ENCODE data around the gene ZNF429.

Gene ZNF429

DNA sequence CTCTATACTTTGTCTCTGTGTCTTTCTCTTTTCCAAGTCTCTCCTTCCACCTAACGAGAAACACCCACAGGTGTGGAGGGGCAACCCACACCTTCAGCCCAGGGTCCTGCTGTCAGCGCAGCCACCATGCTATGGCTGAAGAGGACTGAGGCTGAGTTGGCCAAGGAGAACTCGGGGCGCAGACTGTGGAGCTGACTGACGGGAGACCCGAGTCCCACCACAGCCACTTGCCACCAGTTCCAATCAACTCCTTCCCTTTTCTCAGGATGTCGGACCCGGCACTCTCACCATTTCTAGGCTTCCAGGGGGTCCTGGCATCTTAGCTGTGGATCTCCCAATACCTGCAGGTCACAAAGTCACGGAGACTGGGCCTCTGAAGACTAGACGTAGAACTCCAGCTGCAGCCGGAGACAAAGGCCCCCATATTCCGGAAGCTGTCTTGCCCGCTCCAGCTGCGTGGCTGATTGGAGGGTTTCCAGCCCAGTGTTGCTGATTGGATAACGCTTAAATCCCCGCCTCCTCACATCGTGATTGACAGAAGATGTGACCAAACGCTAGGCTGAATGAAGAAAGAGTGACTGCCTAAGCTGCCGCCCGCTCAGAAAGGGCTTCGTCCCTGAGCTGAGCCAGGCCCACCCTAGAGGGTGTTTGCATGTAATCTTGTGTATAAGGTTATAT lies 63.6 kb downstream of the ZNF429 start:
- Histone ChIP-seq H3K9ac (ENCODE audit: low read length in 5 of 5) (peak overlapping the region in 4 of 5 donors; percentile 89 to 90 (median 90)), H3K9me3 (ENCODE audit: control insufficient read depth in 5 of 5, low read length in 5 of 5) (peaks cover 0 to 8% (median 0%) of the 10 kb centered on the region in 5 donors), H3K27ac (ENCODE audit: low read depth, low read length) (no peak overlapping the region), H3K36me3 (ENCODE audit: control insufficient read depth in 5 of 5, insufficient read depth in 5 of 5, low read length in 5 of 5) (no peaks in the 10 kb centered on the region), H3K27me3 (ENCODE audit: control insufficient read depth in 5 of 5, insufficient read depth in 4 of 5, low read length in 5 of 5) (no peaks in the 10 kb centered on the region), H3K4me3 (ENCODE audit: low read depth in 1 of 5, low read length in 5 of 5) (peak overlapping the region; percentile 85 to 94 (median 87)), H3K4me1 (ENCODE audit: control insufficient read depth in 5 of 5, insufficient read depth in 5 of 5, low read length in 5 of 5) (peaks cover 0 to 27% (median 4%) of the 10 kb centered on the region in 5 donors)

DNA sequence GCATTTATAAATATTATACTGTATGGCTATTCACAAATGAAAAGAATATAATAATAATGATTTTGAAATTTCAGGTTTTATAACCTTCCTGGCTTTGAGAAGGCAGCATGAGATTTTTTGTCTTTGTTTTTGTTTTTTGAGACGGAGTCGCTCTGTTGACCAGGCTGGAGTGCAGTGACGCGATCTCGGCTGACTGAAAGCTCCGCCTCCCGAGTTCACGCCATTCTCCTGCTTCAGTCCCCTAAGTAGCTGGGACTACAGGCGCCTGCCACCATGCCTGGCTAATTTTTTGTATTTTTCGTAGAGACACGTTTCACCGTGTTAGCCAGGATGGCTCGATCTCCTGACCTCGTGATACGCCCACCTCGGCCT lies 64.1 kb downstream of the ZNF429 start:
- H3K9ac ChIP-seq (ENCODE audit: low read length in 5 of 5) = peak overlapping the region in 4 of 5 donors; percentile 52 to 67 (median 64)
- no peak overlapping the region for H3K27ac ChIP-seq (ENCODE audit: low read depth, low read length)
- peak overlapping the region; percentile 85 to 94 (median 87) for H3K4me3 ChIP-seq (ENCODE audit: low read depth in 1 of 5, low read length in 5 of 5)
- H3K9me3 ChIP-seq (ENCODE audit: control insufficient read depth in 5 of 5, low read length in 5 of 5) = peaks cover 0 to 8% (median 0%) of the 10 kb centered on the region in 5 donors
- H3K36me3 ChIP-seq (ENCODE audit: control insufficient read depth in 5 of 5, insufficient read depth in 5 of 5, low read length in 5 of 5) = no peaks in the 10 kb centered on the region
- peaks cover 0 to 27% (median 4%) of the 10 kb centered on the region in 5 donors for H3K4me1 ChIP-seq (ENCODE audit: control insufficient read depth in 5 of 5, insufficient read depth in 5 of 5, low read length in 5 of 5)
- H3K27me3 ChIP-seq (ENCODE audit: control insufficient read depth in 5 of 5, insufficient read depth in 4 of 5, low read length in 5 of 5) = no peaks in the 10 kb centered on the region

DNA sequence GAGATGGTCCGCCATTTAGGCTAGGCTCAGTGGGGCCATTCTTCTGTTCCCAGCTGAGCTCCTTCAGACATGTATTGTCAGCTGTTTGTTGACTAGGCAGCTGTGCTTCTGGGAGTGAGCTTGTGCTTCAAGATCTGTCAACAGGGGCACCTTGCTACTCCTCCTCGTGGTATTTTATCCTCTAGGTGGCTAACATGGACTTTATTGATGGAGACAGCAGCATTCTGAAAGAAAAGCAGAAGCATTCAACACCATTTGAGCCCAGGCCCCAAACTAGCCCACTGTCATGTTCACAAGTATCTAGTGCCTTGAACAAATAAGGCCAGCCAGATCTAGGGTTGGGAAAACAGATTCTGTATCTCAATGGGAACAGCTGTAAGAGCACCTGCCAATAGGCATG lies 65.9 kb downstream of the ZNF429 start:
- Histone ChIP-seq H3K36me3 (ENCODE audit: control insufficient read depth in 5 of 5, insufficient read depth in 5 of 5, low read length in 5 of 5) (no peaks in the 10 kb centered on the region), H3K9me3 (ENCODE audit: control insufficient read depth in 5 of 5, low read length in 5 of 5) (peaks cover 0 to 11% (median 0%) of the 10 kb centered on the region in 5 donors), H3K4me3 (ENCODE audit: low read depth in 1 of 5, low read length in 5 of 5) (no peak overlapping the region), H3K4me1 (ENCODE audit: control insufficient read depth in 5 of 5, insufficient read depth in 5 of 5, low read length in 5 of 5) (peaks cover 0 to 24% (median 4%) of the 10 kb centered on the region in 5 donors), H3K27ac (ENCODE audit: low read depth, low read length) (no peak overlapping the region), H3K27me3 (ENCODE audit: control insufficient read depth in 5 of 5, insufficient read depth in 4 of 5, low read length in 5 of 5) (no peaks in the 10 kb centered on the region), H3K9ac (ENCODE audit: low read length in 5 of 5) (no peak overlapping the region)

DNA sequence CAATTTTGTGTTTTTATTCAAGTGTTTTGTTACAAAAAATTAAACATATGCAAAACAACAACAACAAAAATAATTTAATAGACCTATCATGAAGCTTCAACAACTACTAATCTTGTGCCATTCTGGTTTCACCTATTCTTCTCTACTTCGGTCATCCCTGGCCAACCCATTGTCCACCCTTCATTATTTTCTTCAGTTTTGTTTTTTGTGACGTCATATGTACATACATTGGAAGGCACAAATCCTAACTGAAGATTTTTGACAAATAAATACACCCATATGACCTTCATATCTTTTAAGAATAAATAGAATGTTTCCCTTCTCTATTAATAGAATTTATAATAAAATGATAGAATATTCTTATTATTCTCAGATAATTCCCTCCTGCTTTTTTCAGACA lies 69.2 kb downstream of the ZNF429 start:
- Histone ChIP-seq H3K27ac (ENCODE audit: low read depth, low read length) (no peak overlapping the region), H3K9me3 (ENCODE audit: control insufficient read depth in 5 of 5, low read length in 5 of 5) (peaks cover 0 to 11% (median 0%) of the 10 kb centered on the region in 5 donors), H3K27me3 (ENCODE audit: control insufficient read depth in 5 of 5, insufficient read depth in 4 of 5, low read length in 5 of 5) (no peaks in the 10 kb centered on the region)

DNA sequence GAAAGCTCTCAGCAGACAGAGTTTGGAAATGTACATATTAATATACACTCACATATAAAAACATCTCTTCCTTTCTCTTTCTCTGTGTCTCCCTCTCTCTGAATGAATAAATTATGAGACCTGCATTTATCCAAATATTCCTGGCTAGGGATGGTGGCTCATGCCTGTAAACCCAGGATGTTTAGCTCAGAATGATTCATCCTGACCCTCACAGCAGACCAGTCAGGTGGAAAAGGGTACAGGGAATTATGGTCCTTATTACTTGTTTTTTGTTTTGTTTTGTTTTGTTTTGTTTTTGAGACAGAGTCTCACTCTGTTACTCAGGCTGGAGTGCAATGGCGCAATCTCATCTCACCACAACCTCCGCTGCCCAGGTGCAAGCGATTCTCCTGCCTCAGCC lies 71.1 kb downstream of the ZNF429 start:
- no peaks in the 10 kb centered on the region for H3K27me3 ChIP-seq (ENCODE audit: control insufficient read depth in 5 of 5, insufficient read depth in 4 of 5, low read length in 5 of 5)
- peaks cover 0 to 9% (median 0%) of the 10 kb centered on the region in 5 donors for H3K9me3 ChIP-seq (ENCODE audit: control insufficient read depth in 5 of 5, low read length in 5 of 5)
- no peak overlapping the region for H3K4me3 ChIP-seq (ENCODE audit: low read depth in 1 of 5, low read length in 5 of 5)
- no peak overlapping the region for H3K27ac ChIP-seq (ENCODE audit: low read depth, low read length)
- no peaks in the 10 kb centered on the region for H3K36me3 ChIP-seq (ENCODE audit: control insufficient read depth in 5 of 5, insufficient read depth in 5 of 5, low read length in 5 of 5)
- H3K9ac ChIP-seq (ENCODE audit: low read length in 5 of 5) = no peak overlapping the region
- H3K4me1 ChIP-seq (ENCODE audit: control insufficient read depth in 5 of 5, insufficient read depth in 5 of 5, low read length in 5 of 5) = no peaks in the 10 kb centered on the region

More for the DNA sequence above, 69.2 kb downstream of the ZNF429 start:
- H3K9ac ChIP-seq (ENCODE audit: low read length in 5 of 5) = no peak overlapping the region
- peaks cover 0 to 5% (median 0%) of the 10 kb centered on the region in 5 donors for H3K4me1 ChIP-seq (ENCODE audit: control insufficient read depth in 5 of 5, insufficient read depth in 5 of 5, low read length in 5 of 5)
- no peak overlapping the region for H3K4me3 ChIP-seq (ENCODE audit: low read depth in 1 of 5, low read length in 5 of 5)
- H3K36me3 ChIP-seq (ENCODE audit: control insufficient read depth in 5 of 5, insufficient read depth in 5 of 5, low read length in 5 of 5) = no peaks in the 10 kb centered on the region

DNA sequence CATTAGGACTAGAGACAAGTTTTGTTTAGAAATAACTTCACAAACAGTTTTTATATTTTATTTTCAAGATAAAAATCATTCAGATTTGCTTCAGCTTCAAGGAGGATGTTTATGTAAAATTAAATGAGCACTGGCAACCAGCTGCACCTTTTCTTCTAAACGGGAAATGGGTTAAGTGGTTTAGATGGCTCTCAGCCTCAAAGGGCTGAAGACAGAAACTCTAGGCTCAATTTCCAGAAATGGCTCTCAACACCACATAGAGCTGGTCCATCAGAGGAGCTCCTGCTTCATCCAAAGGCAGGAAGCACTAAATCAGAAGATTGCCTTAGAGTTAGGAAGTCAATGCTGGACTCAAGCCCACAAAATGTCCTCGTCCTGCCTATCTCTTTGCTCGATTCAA lies 74.7 kb downstream of the ZNF429 start:
- H3K4me3 ChIP-seq (ENCODE audit: low read depth in 1 of 5, low read length in 5 of 5) = no peak overlapping the region
- H3K36me3 ChIP-seq (ENCODE audit: control insufficient read depth in 5 of 5, insufficient read depth in 5 of 5, low read length in 5 of 5) = no peaks in the 10 kb centered on the region
- peaks cover 0 to 11% (median 0%) of the 10 kb centered on the region in 5 donors for H3K9me3 ChIP-seq (ENCODE audit: control insufficient read depth in 5 of 5, low read length in 5 of 5)
- peaks cover 0 to 1% (median 0%) of the 10 kb centered on the region in 5 donors for H3K27me3 ChIP-seq (ENCODE audit: control insufficient read depth in 5 of 5, insufficient read depth in 4 of 5, low read length in 5 of 5)
- no peak overlapping the region for H3K9ac ChIP-seq (ENCODE audit: low read length in 5 of 5)
- peaks cover 0 to 3% (median 0%) of the 10 kb centered on the region in 5 donors for H3K4me1 ChIP-seq (ENCODE audit: control insufficient read depth in 5 of 5, insufficient read depth in 5 of 5, low read length in 5 of 5)
- no peak overlapping the region for H3K27ac ChIP-seq (ENCODE audit: low read depth, low read length)

DNA sequence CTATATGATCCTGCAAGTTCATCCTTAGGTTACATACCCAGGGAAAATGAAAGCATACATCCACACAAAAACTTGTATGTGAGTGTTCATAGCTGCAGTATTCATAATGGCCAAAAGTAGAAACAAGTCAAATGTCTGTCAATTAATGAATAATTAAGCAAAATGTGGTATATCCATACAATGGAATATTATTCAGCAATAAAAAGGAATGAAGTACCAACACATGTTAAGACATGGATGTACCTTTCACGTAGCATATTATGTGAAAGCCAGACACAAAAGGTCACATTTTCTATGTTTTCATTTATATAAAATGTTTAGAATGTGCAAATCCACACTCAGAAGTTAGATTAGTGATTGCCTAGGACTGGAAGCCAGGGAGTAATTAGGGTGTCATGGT lies 75.4 kb downstream of the ZNF429 start:
- Histone ChIP-seq H3K27ac (ENCODE audit: low read depth, low read length) (no peak overlapping the region), H3K9ac (ENCODE audit: low read length in 5 of 5) (no peak overlapping the region), H3K4me1 (ENCODE audit: control insufficient read depth in 5 of 5, insufficient read depth in 5 of 5, low read length in 5 of 5) (peaks cover 0 to 8% (median 7%) of the 10 kb centered on the region in 5 donors), H3K4me3 (ENCODE audit: low read depth in 1 of 5, low read length in 5 of 5) (no peak overlapping the region), H3K27me3 (ENCODE audit: control insufficient read depth in 5 of 5, insufficient read depth in 4 of 5, low read length in 5 of 5) (peaks cover 0 to 7% (median 0%) of the 10 kb centered on the region in 5 donors), H3K9me3 (ENCODE audit: control insufficient read depth in 5 of 5, low read length in 5 of 5) (peaks cover 0 to 15% (median 0%) of the 10 kb centered on the region in 5 donors), H3K36me3 (ENCODE audit: control insufficient read depth in 5 of 5, insufficient read depth in 5 of 5, low read length in 5 of 5) (no peaks in the 10 kb centered on the region)

DNA sequence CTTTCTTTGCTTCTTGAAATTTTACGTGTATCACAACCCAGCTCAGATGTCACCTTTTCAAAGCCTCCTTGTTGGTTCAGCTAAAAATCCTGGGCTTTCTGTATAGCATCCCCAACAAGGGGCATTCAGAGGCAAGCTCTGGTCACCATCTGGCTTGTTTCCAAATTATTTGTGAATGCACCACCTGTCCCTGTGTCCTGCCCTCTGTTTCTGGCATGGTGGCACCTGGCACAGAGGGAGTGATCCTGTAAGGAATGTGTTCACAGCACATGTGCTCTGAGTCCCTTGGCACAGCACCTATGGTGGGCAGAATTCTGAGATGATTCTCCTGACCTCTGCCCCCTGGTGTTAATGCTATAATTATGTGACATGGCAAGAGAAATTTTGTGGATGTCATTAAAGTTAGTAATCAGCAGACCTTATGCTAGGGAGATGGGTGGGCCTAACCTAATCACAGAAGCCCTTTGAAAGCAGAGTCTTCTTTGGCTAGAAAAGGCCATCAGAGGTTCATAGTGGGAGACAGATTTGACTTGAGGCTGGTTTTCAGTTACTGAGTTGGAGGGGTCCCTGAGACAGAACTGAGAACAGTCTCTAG lies 76.3 kb downstream of the ZNF429 start:
- Histone ChIP-seq H3K4me1 (ENCODE audit: control insufficient read depth in 5 of 5, insufficient read depth in 5 of 5, low read length in 5 of 5) (peaks cover 0 to 16% (median 7%) of the 10 kb centered on the region in 5 donors), H3K4me3 (ENCODE audit: low read depth in 1 of 5, low read length in 5 of 5) (no peak overlapping the region), H3K27me3 (ENCODE audit: control insufficient read depth in 5 of 5, insufficient read depth in 4 of 5, low read length in 5 of 5) (peaks cover 0 to 10% (median 0%) of the 10 kb centered on the region in 5 donors), H3K27ac (ENCODE audit: low read depth, low read length) (no peak overlapping the region), H3K9me3 (ENCODE audit: control insufficient read depth in 5 of 5, low read length in 5 of 5) (peaks cover 0 to 12% (median 0%) of the 10 kb centered on the region in 5 donors), H3K9ac (ENCODE audit: low read length in 5 of 5) (no peak overlapping the region), H3K36me3 (ENCODE audit: control insufficient read depth in 5 of 5, insufficient read depth in 5 of 5, low read length in 5 of 5) (no peaks in the 10 kb centered on the region)

DNA sequence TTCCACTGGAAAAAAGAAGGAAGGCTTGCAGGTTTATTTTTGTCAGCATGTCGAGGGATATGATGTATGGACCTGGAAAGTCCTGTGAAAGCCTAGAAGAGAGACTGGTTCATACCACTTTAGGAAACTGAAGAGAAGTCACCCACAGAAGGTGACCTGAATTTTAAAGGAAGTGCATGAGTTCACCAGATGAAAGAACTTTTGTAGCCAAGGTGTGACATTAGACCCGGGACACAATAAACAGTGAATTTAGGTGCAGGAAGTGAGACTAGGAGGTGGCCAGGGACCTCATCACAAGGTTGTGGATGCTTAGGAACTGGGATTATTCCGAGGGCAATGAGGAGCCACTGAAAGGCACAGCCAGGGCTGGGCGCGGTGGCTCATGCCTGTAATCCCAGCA lies 79.1 kb downstream of the ZNF429 start:
- peaks cover 0 to 10% (median 0%) of the 10 kb centered on the region in 5 donors for H3K27me3 ChIP-seq (ENCODE audit: control insufficient read depth in 5 of 5, insufficient read depth in 4 of 5, low read length in 5 of 5)
- peaks cover 0 to 12% (median 0%) of the 10 kb centered on the region in 5 donors for H3K9me3 ChIP-seq (ENCODE audit: control insufficient read depth in 5 of 5, low read length in 5 of 5)
- no peak overlapping the region for H3K27ac ChIP-seq (ENCODE audit: low read depth, low read length)
- H3K36me3 ChIP-seq (ENCODE audit: control insufficient read depth in 5 of 5, insufficient read depth in 5 of 5, low read length in 5 of 5) = no peaks in the 10 kb centered on the region
- H3K4me3 ChIP-seq (ENCODE audit: low read depth in 1 of 5, low read length in 5 of 5) = no peak overlapping the region
- H3K9ac ChIP-seq (ENCODE audit: low read length in 5 of 5) = no peak overlapping the region
- H3K4me1 ChIP-seq (ENCODE audit: control insufficient read depth in 5 of 5, insufficient read depth in 5 of 5, low read length in 5 of 5) = peaks cover 0 to 21% (median 13%) of the 10 kb centered on the region in 5 donors

DNA sequence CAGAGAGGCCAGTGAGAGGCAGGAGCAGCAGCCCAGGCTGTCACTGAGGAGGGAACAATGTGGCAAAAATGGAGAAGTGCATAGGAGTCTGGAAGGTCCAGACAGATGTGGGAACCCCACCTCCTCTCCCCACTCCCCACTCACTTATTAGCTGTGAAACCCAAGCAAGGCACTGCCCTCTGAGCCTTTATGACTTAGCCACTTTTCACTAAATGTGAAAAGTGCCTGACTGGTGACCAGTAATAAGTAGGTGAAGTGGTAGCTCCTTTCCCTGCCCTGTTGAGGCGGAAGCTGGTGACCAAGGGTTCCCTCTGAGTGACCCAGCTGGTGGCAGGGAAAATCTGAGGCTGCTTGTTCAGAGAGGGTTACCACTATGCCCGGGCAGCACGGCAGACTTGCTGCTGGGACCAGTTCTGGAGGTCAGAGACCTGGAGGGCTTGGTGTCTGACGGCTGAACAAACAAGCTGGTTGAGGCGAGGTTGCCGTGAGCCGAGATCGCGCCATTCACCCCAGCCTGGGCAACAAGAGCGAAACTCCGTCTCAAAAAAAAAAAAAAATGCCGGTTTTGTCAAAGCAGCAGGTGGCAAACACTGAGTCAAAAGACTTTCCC lies 80.0 kb downstream of the ZNF429 start:
- Histone ChIP-seq H3K27me3 (ENCODE audit: control insufficient read depth in 5 of 5, insufficient read depth in 4 of 5, low read length in 5 of 5) (peaks cover 0 to 10% (median 0%) of the 10 kb centered on the region in 5 donors), H3K4me3 (ENCODE audit: low read depth in 1 of 5, low read length in 5 of 5) (peak overlapping the region in 3 of 5 donors; percentile 22 to 50 (median 40)), H3K9ac (ENCODE audit: low read length in 5 of 5) (peak overlapping the region in 1 of 5 donors; percentile 18), H3K27ac (ENCODE audit: low read depth, low read length) (no peak overlapping the region), H3K9me3 (ENCODE audit: control insufficient read depth in 5 of 5, low read length in 5 of 5) (peaks cover 0 to 12% (median 0%) of the 10 kb centered on the region in 5 donors), H3K36me3 (ENCODE audit: control insufficient read depth in 5 of 5, insufficient read depth in 5 of 5, low read length in 5 of 5) (no peaks in the 10 kb centered on the region), H3K4me1 (ENCODE audit: control insufficient read depth in 5 of 5, insufficient read depth in 5 of 5, low read length in 5 of 5) (peaks cover 0 to 21% (median 13%) of the 10 kb centered on the region in 5 donors)

Measured in subcutaneous abdominal adipose tissue (tissue), 5 donors.